Activated T-helper 2 cell treated with anti-CD3 and anti-CD28 coated beads, Interferon-gamma antibody, Interleukin-2, Interleukin-4, amounts not matched to agents 10 μg/mL and 5 μg/mL and 100 μg/mL, durations not matched to agents 14 hours and 24 hours and 36 hours (primary cell): ENCODE results near the gene RRAD. TPM values are rescaled to one million over a fixed set of nuclear protein-coding genes. Genes with fewer than 3 reads are reported as not detected.
"Not testable (repeated sequence)": the region's sequence is repeated elsewhere in the genome, so short reads cannot be mapped to it uniquely, and the experiment has no call there.

Experiments used
- DNase-seq: peaks from one replicate; pipeline ENCODE4 v3.0.0; 2021; ENCODE audit warnings: low spot score
- H3K27ac Mint-ChIP-seq: one replicate; pipeline ENCODE4 v1.8.0; 2021; ENCODE audit warnings: mixed read lengths
- H3K27me3 Mint-ChIP-seq: one replicate; pipeline ENCODE4 v1.8.0; 2021; ENCODE audit warnings: low read depth, mixed read lengths
- H3K36me3 Mint-ChIP-seq: one replicate; pipeline ENCODE4 v1.8.0; 2021; ENCODE audit warnings: low read depth, mixed read lengths
- H3K4me1 Mint-ChIP-seq: one replicate; pipeline ENCODE4 v1.8.0; 2021; ENCODE audit warnings: low read depth, mixed read lengths
- H3K4me3 Mint-ChIP-seq: one replicate; pipeline ENCODE4 v1.8.0; 2021; ENCODE audit warnings: low read depth, mild to moderate bottlenecking, moderate library complexity, mixed read lengths
- H3K9me3 Mint-ChIP-seq: one replicate; pipeline ENCODE4 v1.8.0; 2021; ENCODE audit warnings: mixed read lengths
- intact Hi-C: fragments of 100-400 bp; cut with micrococcal nuclease; formaldehyde crosslinking; loops from one replicate; pipeline ENCODE4 v1.15.1; 2023
- total RNA-seq: library from RNA; stranded (reverse); gene quantifications from 2 replicates; pipeline ENCODE4 v1.2.3, GENCODE V29; 2022

The RRAD gene
- total RNA-seq, 1 donor from 2014 or later = 1.8 TPM

GRCh38 chr16:66898207-66898606, 27.1 kb downstream of the RRAD start:
- H3K4me1 Mint-ChIP-seq = peaks cover 5% of the 10 kb centered on the region
- no peak overlapping the region for H3K4me3 Mint-ChIP-seq
- H3K9me3 Mint-ChIP-seq = no peaks in the 10 kb centered on the region
- H3K27ac Mint-ChIP-seq = no peak overlapping the region
- DNase-seq = no peak
- H3K36me3 Mint-ChIP-seq = peaks cover under 1% of the 10 kb centered on the region
- intact Hi-C loops = no loop called here
- H3K27me3 Mint-ChIP-seq = no peaks in the 10 kb centered on the region

GRCh38 chr16:66896682-66897081, 28.7 kb downstream of the RRAD start:
- DNase-seq, H3K27ac Mint-ChIP-seq, H3K4me3 Mint-ChIP-seq, H3K4me1 Mint-ChIP-seq, H3K27me3 Mint-ChIP-seq, H3K36me3 Mint-ChIP-seq, H3K9me3 Mint-ChIP-seq, intact Hi-C loops: not testable (repeated sequence)

DNA sequence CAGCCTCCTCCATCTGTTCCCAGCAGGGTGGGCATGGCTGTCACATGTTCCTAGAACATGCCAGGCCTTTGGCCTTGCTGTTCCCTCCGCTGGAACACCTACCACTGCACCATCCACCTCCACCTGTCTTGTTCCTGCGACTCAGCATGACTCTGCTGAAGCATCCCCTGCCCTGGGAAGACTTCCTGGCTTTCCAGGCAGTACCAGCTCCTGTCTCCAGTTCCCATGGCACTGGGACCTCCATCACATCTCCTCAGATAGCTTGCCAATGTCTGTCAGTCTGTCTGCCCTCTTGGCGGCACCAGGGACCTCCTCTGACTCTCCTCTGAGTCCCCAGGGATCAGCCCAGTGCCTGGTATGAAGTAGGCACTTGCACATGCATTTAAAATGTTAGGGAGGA, 29.3 kb downstream of the RRAD start:
- peaks cover 13% of the 10 kb centered on the region for H3K36me3 Mint-ChIP-seq
- no peak overlapping the region for H3K4me3 Mint-ChIP-seq
- no peak for DNase-seq
- peaks cover 9% of the 10 kb centered on the region for H3K4me1 Mint-ChIP-seq
- peak overlapping the region; percentile 5 for H3K27ac Mint-ChIP-seq
- H3K27me3 Mint-ChIP-seq = no peaks in the 10 kb centered on the region
- no peaks in the 10 kb centered on the region for H3K9me3 Mint-ChIP-seq
- intact Hi-C loops = loop anchor here (1.0 kb wide), 1 partner anchor 32 kb away; no protein-coding TSS in a partner anchor

GRCh38 chr16:66895689-66895979, 29.7 kb downstream of the RRAD start:
- DNase-seq = no peak
- H3K4me3 Mint-ChIP-seq = no peak overlapping the region
- intact Hi-C loops = loop anchor here (1.0 kb wide), 1 partner anchor 33 kb away; no protein-coding TSS in a partner anchor
- H3K36me3 Mint-ChIP-seq = peaks cover 13% of the 10 kb centered on the region
- H3K9me3 Mint-ChIP-seq = no peaks in the 10 kb centered on the region
- H3K4me1 Mint-ChIP-seq = peaks cover 9% of the 10 kb centered on the region
- peak overlapping the region; percentile 5 for H3K27ac Mint-ChIP-seq
- no peaks in the 10 kb centered on the region for H3K27me3 Mint-ChIP-seq

GRCh38 chr16:66894948-66895688, 30.2 kb downstream of the RRAD start:
- peak; percentile 49 for DNase-seq
- no peaks in the 10 kb centered on the region for H3K27me3 Mint-ChIP-seq
- no peak overlapping the region for H3K4me3 Mint-ChIP-seq
- intact Hi-C loops = loop anchor here (1.0 kb wide), 1 partner anchor 33 kb away; no protein-coding TSS in a partner anchor
- H3K9me3 Mint-ChIP-seq = no peaks in the 10 kb centered on the region
- H3K4me1 Mint-ChIP-seq = peaks cover 9% of the 10 kb centered on the region
- no peak overlapping the region for H3K27ac Mint-ChIP-seq
- peaks cover 13% of the 10 kb centered on the region for H3K36me3 Mint-ChIP-seq

DNA sequence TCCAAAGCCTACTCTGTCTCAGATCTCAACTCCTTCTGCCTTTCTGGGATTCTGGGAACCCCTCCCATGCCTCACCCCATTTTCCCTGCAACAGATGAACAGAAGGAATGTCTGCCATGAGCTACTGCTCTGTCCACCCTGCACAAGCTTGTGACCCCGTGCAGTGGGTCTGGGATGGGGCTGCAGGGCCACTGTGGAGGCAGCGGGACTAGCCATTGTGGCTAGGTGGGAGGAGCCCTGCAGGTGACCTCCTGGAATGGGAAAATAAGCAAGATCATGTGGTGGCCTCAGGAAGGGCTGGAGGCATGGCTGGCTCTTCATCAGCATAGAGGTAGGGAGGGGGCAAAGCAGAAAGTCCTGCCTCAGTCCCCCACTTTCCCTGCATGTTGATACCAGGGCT, 31.3 kb downstream of the RRAD start:
- intact Hi-C loops = no loop called here
- peaks cover 9% of the 10 kb centered on the region for H3K4me1 Mint-ChIP-seq
- peaks cover 18% of the 10 kb centered on the region for H3K36me3 Mint-ChIP-seq
- H3K9me3 Mint-ChIP-seq = no peaks in the 10 kb centered on the region
- no peak overlapping the region for H3K27ac Mint-ChIP-seq
- H3K27me3 Mint-ChIP-seq = no peaks in the 10 kb centered on the region
- DNase-seq = no peak
- no peak overlapping the region for H3K4me3 Mint-ChIP-seq

GRCh38 chr16:66891797-66892196, 33.5 kb downstream of the RRAD start:
- H3K36me3 Mint-ChIP-seq = peaks cover 36% of the 10 kb centered on the region
- no peaks in the 10 kb centered on the region for H3K9me3 Mint-ChIP-seq
- no peak for DNase-seq
- H3K4me1 Mint-ChIP-seq = peaks cover 21% of the 10 kb centered on the region
- intact Hi-C loops = no loop called here
- no peak overlapping the region for H3K4me3 Mint-ChIP-seq
- H3K27me3 Mint-ChIP-seq = no peaks in the 10 kb centered on the region
- H3K27ac Mint-ChIP-seq = no peak overlapping the region

- intact Hi-C loops = no loop called here
- no peaks in the 10 kb centered on the region for H3K9me3 Mint-ChIP-seq
- H3K27me3 Mint-ChIP-seq = no peaks in the 10 kb centered on the region
- no peak overlapping the region for H3K27ac Mint-ChIP-seq
- H3K36me3 Mint-ChIP-seq = peaks cover 41% of the 10 kb centered on the region
- no peak for DNase-seq
- no peak overlapping the region for H3K4me3 Mint-ChIP-seq
- H3K4me1 Mint-ChIP-seq = peaks cover 25% of the 10 kb centered on the region
These were observed 34.0 kb downstream of the RRAD start for GRCh38 chr16:66891360-66891759.

GRCh38 chr16:66890799-66891198, 34.5 kb downstream of the RRAD start:
- Mint-ChIP-seq H3K9me3 (no peaks in the 10 kb centered on the region), H3K36me3 (peaks cover 44% of the 10 kb centered on the region), H3K27me3 (no peaks in the 10 kb centered on the region), H3K27ac (no peak overlapping the region), H3K4me1 (peaks cover 25% of the 10 kb centered on the region), H3K4me3 (no peak overlapping the region)
- DNase-seq = no peak
- intact Hi-C loops = no loop called here

DNA sequence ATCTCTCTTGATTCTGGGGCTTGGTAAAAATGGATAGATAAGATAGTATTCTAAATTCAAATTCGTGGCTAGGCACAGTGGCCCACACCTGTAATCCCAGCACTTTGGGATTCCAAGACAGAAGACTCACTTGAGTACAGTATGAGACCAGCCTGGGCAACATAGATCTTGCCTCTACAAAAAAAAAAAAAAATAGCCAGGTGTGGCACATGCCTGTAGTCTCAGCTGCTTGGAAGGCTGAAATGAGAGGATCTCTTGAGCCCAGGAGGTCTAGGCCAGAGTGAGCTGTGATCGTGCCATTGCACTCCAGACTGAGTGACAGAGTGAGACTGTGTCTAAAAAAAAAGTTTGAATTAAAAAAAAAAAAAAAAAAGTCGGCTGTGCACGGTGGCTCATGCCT, 35.7 kb downstream of the RRAD start:
- Mint-ChIP-seq H3K36me3 (peaks cover 56% of the 10 kb centered on the region), H3K27me3 (no peaks in the 10 kb centered on the region), H3K4me1 (peaks cover 30% of the 10 kb centered on the region), H3K4me3 (no peak overlapping the region), H3K9me3 (no peaks in the 10 kb centered on the region), H3K27ac (no peak overlapping the region)
- intact Hi-C loops = no loop called here
- DNase-seq = no peak

GRCh38 chr16:66888647-66889615, 36.4 kb downstream of the RRAD start:
- no peaks in the 10 kb centered on the region for H3K27me3 Mint-ChIP-seq
- no peak overlapping the region for H3K27ac Mint-ChIP-seq
- no peak for DNase-seq
- peaks cover 62% of the 10 kb centered on the region for H3K36me3 Mint-ChIP-seq
- no peaks in the 10 kb centered on the region for H3K9me3 Mint-ChIP-seq
- intact Hi-C loops = no loop called here
- no peak overlapping the region for H3K4me3 Mint-ChIP-seq
- H3K4me1 Mint-ChIP-seq = peaks cover 28% of the 10 kb centered on the region

DNA sequence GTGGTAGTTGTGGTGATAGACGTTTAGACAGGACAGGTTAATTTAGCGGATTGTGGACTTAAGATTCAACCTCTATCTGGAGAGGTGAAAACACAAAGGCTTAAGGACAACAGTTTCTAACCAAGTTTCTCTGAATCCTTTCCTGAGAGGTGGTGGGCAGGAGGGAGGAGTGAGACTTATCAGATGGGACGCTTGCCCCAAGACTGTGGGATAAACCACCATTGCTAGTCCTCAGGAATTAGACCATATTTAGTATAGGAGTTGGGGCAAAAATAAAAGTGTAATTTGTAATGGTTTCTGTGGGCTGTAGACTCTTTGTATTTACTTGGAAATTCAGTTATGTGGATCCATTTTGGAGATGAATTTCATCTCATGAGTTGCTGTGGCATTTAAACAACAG, 38.4 kb downstream of the RRAD start:
- Mint-ChIP-seq H3K4me3 (no peak overlapping the region), H3K4me1 (peaks cover 31% of the 10 kb centered on the region), H3K9me3 (no peaks in the 10 kb centered on the region), H3K27me3 (no peaks in the 10 kb centered on the region), H3K27ac (no peak overlapping the region), H3K36me3 (peaks cover 54% of the 10 kb centered on the region)
- intact Hi-C loops = no loop called here
- no peak for DNase-seq

GRCh38 chr16:66886321-66886720, 39.0 kb downstream of the RRAD start:
- H3K27me3 Mint-ChIP-seq = no peaks in the 10 kb centered on the region
- intact Hi-C loops = no loop called here
- no peak for DNase-seq
- H3K27ac Mint-ChIP-seq = no peak overlapping the region
- H3K36me3 Mint-ChIP-seq = peaks cover 52% of the 10 kb centered on the region
- no peaks in the 10 kb centered on the region for H3K9me3 Mint-ChIP-seq
- peaks cover 32% of the 10 kb centered on the region for H3K4me1 Mint-ChIP-seq
- no peak overlapping the region for H3K4me3 Mint-ChIP-seq
